HCT116 (cell line): ENCODE measurements around the gene PNMT. TPM values are rescaled to one million over a fixed set of nuclear protein-coding genes. Genes with fewer than 3 reads are reported as not detected.

Source experiments
- ATAC-seq: fragments of 200-7000 bp; cut with Tn5 transposase; 2 replicates; pipeline ENCODE4 v1.9.1; 2020; ENCODE audit warnings: mild to moderate bottlenecking, moderate library complexity
- BruUV-seq: library from RNA; stranded (reverse); fragments of 400-500 nt; replicated peaks from 2 replicates; lab custom pipeline; 2021; lab: Mats Ljungman, UMichigan
- CTCF ChIA-PET: fragments of 300-600 bp; sonication (Branson Sonifier 250); formaldehyde crosslinking; loops from one replicate; lab custom pipeline; 2021; ENCODE audit warnings: antibody characterized with exemption; lab: Charles Lee
- POLR2A ChIA-PET: fragments of 300-600, 350-600 bp; sonication (Branson Sonifier 250); formaldehyde crosslinking; loops from one replicate; lab custom pipeline; 2021; ENCODE audit warnings: antibody characterized with exemption; lab: Charles Lee
- RAD21 ChIA-PET, 2 experiments: fragments of 300-600 bp; sonication (Branson Sonifier 250); formaldehyde crosslinking; loops; one replicate each; lab custom pipeline; 2023; ENCODE audit warnings: low total read pairs in 2 of 2; ENCODE audit not compliant: uncharacterized antibody in 2 of 2, unreplicated experiment in 2 of 2, low non-redundant PET in 1 of 2; lab: Charles Lee
- DNase-seq: peaks from one replicate; pipeline ENCODE4 v3.0.0-alpha.2; 2010; ENCODE audit warnings: low read depth, low spot score
- H2AFZ ChIP-seq: fragments of 200-600 bp; shearing (Covaris generic), sonication (generic); 2 replicates; pipeline ENCODE4 v1.6.1; 2017; ENCODE audit warnings: low read depth, mixed run types, mixed read lengths, antibody characterized with exemption, low read length; ENCODE audit not compliant: poor library complexity, severe bottlenecking
- H3K27ac ChIP-seq: 2 replicates; pipeline ENCODE4 v1.5.1; 2012; ENCODE audit warnings: low read depth, low read length
- H3K27me3 ChIP-seq: fragments of 200-600 bp; sonication (generic); 2 replicates; pipeline ENCODE4 v1.6.1; 2016; ENCODE audit warnings: mixed run types, low read length, mixed read lengths; ENCODE audit not compliant: insufficient read depth
- H3K36me3 ChIP-seq, 2 experiments: fragments of 200-500 bp in 1 of 2; fragments of 200-600 bp in 1 of 2; sonication (Bioruptor generic) in 1 of 2; sonication (generic) in 1 of 2; 2 replicates each; pipeline versions ENCODE4 v1.5.1 to v1.6.1; 2014 to 2016; ENCODE audit warnings: low read length in 2 of 2, inconsistent platforms in 1 of 2, mixed read lengths in 1 of 2, mixed run types in 1 of 2; ENCODE audit not compliant: insufficient read depth in 2 of 2, control insufficient read depth in 1 of 2
- H3K4me1 ChIP-seq, 2 experiments: fragments of 200-600 bp in 1 of 2; sonication (generic) in 1 of 2; 2 replicates each; pipeline versions ENCODE4 v1.5.1 to v1.6.1; 2012 to 2017; ENCODE audit warnings: low read length in 2 of 2, inconsistent platforms in 1 of 2, mild to moderate bottlenecking in 1 of 2, mixed read lengths in 1 of 2, mixed run types in 1 of 2, moderate library complexity in 1 of 2; ENCODE audit not compliant: insufficient read depth in 2 of 2, control insufficient read depth in 1 of 2
- H3K4me2 ChIP-seq: fragments of 200-600 bp; sonication (generic); 2 replicates; pipeline ENCODE4 v1.6.1; 2017; ENCODE audit warnings: mixed run types, low read length, mixed read lengths
- H3K4me3 ChIP-seq, 2 experiments: fragments of 200-600 bp in 1 of 2; sonication (generic) in 1 of 2; replicated peaks in 1 of 2; 2 replicates each; pipeline ENCODE4 v1.5.1; 2011 to 2016; ENCODE audit warnings: low read length in 2 of 2, control low read depth in 1 of 2, low read depth in 1 of 2, mild to moderate bottlenecking in 1 of 2, mixed read lengths in 1 of 2, mixed run types in 1 of 2
- H3K79me2 ChIP-seq: fragments of 200-600 bp; sonication (generic); 2 replicates; pipeline ENCODE4 v1.6.1; 2017; ENCODE audit warnings: mild to moderate bottlenecking, mixed run types, low read length, moderate library complexity, mixed read lengths; ENCODE audit not compliant: insufficient read depth
- H3K9ac ChIP-seq: fragments of 200-600 bp; sonication (generic); 2 replicates; pipeline ENCODE4 v1.6.1; 2016; ENCODE audit warnings: low read length, mixed read lengths
- H3K9me2 ChIP-seq: fragments of 200-600 bp; sonication (generic), shearing (Covaris generic); 2 replicates; pipeline ENCODE4 v1.6.1; 2017; ENCODE audit warnings: mixed run types, mild to moderate bottlenecking, moderate library complexity; ENCODE audit not compliant: insufficient read depth
- H3K9me3 ChIP-seq, 2 experiments: fragments of 200-500 bp in 1 of 2; fragments of 200-600 bp in 1 of 2; sonication (Bioruptor generic) in 1 of 2; sonication (generic) in 1 of 2; 2 replicates each; pipeline ENCODE4 v1.6.1; 2014 to 2017; ENCODE audit warnings: low read length in 2 of 2, mixed read lengths in 2 of 2, inconsistent platforms in 1 of 2, low read depth in 1 of 2, mild to moderate bottlenecking in 1 of 2, mixed run types in 1 of 2, moderate library complexity in 1 of 2; ENCODE audit not compliant: control insufficient read depth in 1 of 2, insufficient read depth in 1 of 2
- H4K20me1 ChIP-seq: fragments of 200-600 bp; sonication (generic), shearing (Covaris generic); 2 replicates; pipeline ENCODE4 v1.6.1; 2017; ENCODE audit warnings: mixed run types, mild to moderate bottlenecking, moderate library complexity; ENCODE audit not compliant: insufficient read depth
- CBX3 ChIP-seq: IDR thresholded peaks from 2 replicates; pipeline ENCODE4 v1.6.1; 2012; ENCODE audit warnings: low read depth
- CEBPB ChIP-seq: IDR thresholded peaks from 2 replicates; pipeline ENCODE4 v1.6.1; 2012; ENCODE audit warnings: low read depth
- EGR1 ChIP-seq: IDR thresholded peaks from 2 replicates; pipeline ENCODE4 v1.6.1; 2012; ENCODE audit warnings: low read depth
- EZH2phosphoT487 ChIP-seq: fragments of 200-600 bp; IDR thresholded peaks from 2 replicates; pipeline ENCODE4 v1.6.1; 2018; ENCODE audit warnings: antibody characterized with exemption, borderline replicate concordance
- FOSL1 ChIP-seq: IDR thresholded peaks from 2 replicates; pipeline ENCODE4 v1.6.1; 2012; ENCODE audit warnings: low read depth
- JUND ChIP-seq: IDR thresholded peaks from 2 replicates; pipeline ENCODE4 v1.6.1; 2012
- REST ChIP-seq: IDR thresholded peaks from 2 replicates; pipeline ENCODE4 v1.6.1; 2012; ENCODE audit warnings: low read depth
- SIN3A ChIP-seq: IDR thresholded peaks from 2 replicates; pipeline ENCODE4 v1.6.1; 2012; ENCODE audit warnings: low read depth
- SP1 ChIP-seq: IDR thresholded peaks from 2 replicates; pipeline ENCODE4 v1.6.1; 2012; ENCODE audit warnings: low read depth
- SRF ChIP-seq: IDR thresholded peaks from 2 replicates; pipeline ENCODE4 v1.6.1; 2012; ENCODE audit warnings: low read depth
- ZBTB33 ChIP-seq: IDR thresholded peaks from 2 replicates; pipeline ENCODE4 v1.6.1; 2011; ENCODE audit warnings: mild to moderate bottlenecking, low read length, moderate library complexity; ENCODE audit not compliant: insufficient replicate concordance; ENCODE audit errors: extremely low read depth
- ZFX ChIP-seq: fragments of 450-650 bp; IDR thresholded peaks from 2 replicates; pipeline ENCODE4 v1.6.1; 2017
- intact Hi-C: fragments of 100-400 bp; cut with micrococcal nuclease; formaldehyde crosslinking; loops from 2 replicates; pipeline ENCODE4 v1.10.0; 2022
- total RNA-seq: library from RNA; stranded (reverse); gene quantifications from one replicate; pipeline ENCODE4 v1.2.1, GENCODE V29; 2021; ENCODE audit not compliant: unreplicated experiment

Gene PNMT
- total RNA-seq, 1 experiment from 2014 or later = not detected

- intact Hi-C loops = no loop called here
- no TSS peak for BruUV-seq
Measured at GRCh38 chr17:39683295-39683939, 15.2 kb downstream of the PNMT start.

More at GRCh38 chr17:39683295-39683939, 15.2 kb downstream of the PNMT start:
- Histone ChIP-seq H3K27me3 (no peaks in the 10 kb centered on the region), H3K9me2 (no peaks in the 10 kb centered on the region), H3K4me3 (no peak overlapping the region)
- TF ChIP-seq CEBPB (no peak), REST (no peak), SIN3A (no peak), SP1 (no peak), ZBTB33 (no peak), ZFX (no peak), FOSL1 (no peak), SRF (no peak), EGR1 (no peak), JUND (no peak), EZH2phosphoT487 (no peak), CBX3 (no peak)
- TF ChIP-seq, all 23 proteins: peak for 0
- Histone ChIP-seq H3K9ac (no peak overlapping the region), H3K4me1 (peaks cover 5 to 11% of the 10 kb centered on the region in 2 experiments; a peak in 3 of 4 replicates), H3K4me2 (no peak overlapping the region), H2AFZ (no peak overlapping the region), H3K27ac (no peak overlapping the region), H3K79me2 (no peaks in the 10 kb centered on the region), H4K20me1 (no peaks in the 10 kb centered on the region), H3K9me3 (no peaks in the 10 kb centered on the region), H3K36me3 (no peaks in the 10 kb centered on the region)
- ChIA-PET POLR2A (no interaction called here), CTCF (no interaction called here), RAD21 (no interaction called here)
- DNase-seq (no peak), ATAC-seq (no peak)
